SU-DHL-6 (cell line): ENCODE measurements around the gene ATG9B.

Experiments used
- H2AFZ ChIP-seq: fragments of 200-600 bp; sonication (generic); 2 replicates; pipeline ENCODE4 v1.6.1; 2014; ENCODE audit warnings: low read depth, mild to moderate bottlenecking, moderate library complexity, mixed read lengths, antibody characterized with exemption, low read length; ENCODE audit not compliant: severe bottlenecking
- H3F3A ChIP-seq: fragments of 200-600 bp; shearing (Covaris generic); 2 replicates; pipeline ENCODE4 v1.6.0; 2016; ENCODE audit warnings: antibody characterized with exemption, mild to moderate bottlenecking; ENCODE audit not compliant: insufficient read depth
- H3K27ac ChIP-seq: fragments of 200-600 bp; sonication (generic); 2 replicates; pipeline ENCODE4 v1.5.1; 2016; ENCODE audit warnings: low read depth, mild to moderate bottlenecking, low read length, moderate library complexity, mixed read lengths
- H3K27me3 ChIP-seq: fragments of 200-600 bp; sonication (generic), shearing (Covaris generic); 2 replicates; pipeline ENCODE4 v1.6.0; 2014; ENCODE audit warnings: mild to moderate bottlenecking, low read length
- H3K36me3 ChIP-seq: fragments of 200-600 bp; sonication (generic); 2 replicates; pipeline ENCODE4 v1.6.1; 2014; ENCODE audit warnings: mild to moderate bottlenecking, low read length, mixed read lengths
- H3K4me2 ChIP-seq: fragments of 300-600, 200-600 bp; shearing (Covaris generic), sonication (generic); 2 replicates; pipeline ENCODE4 v1.6.0; 2014; ENCODE audit warnings: low read length, low read depth, mild to moderate bottlenecking; ENCODE audit not compliant: poor library complexity, severe bottlenecking
- H3K4me3 ChIP-seq: fragments of 200-600 bp; sonication (generic); 2 replicates; pipeline ENCODE4 v1.5.1; 2014; ENCODE audit warnings: antibody characterized with exemption, low read length, mild to moderate bottlenecking, mixed read lengths; ENCODE audit not compliant: insufficient read depth, poor library complexity, severe bottlenecking
- H3K79me2 ChIP-seq: fragments of 200-600 bp; sonication (generic); 2 replicates; pipeline ENCODE4 v1.6.1; 2014; ENCODE audit warnings: mild to moderate bottlenecking, low read length, moderate library complexity; ENCODE audit not compliant: insufficient read depth
- H3K9ac ChIP-seq: fragments of 200-600 bp; sonication (generic); 2 replicates; pipeline ENCODE4 v1.7.0; 2014; ENCODE audit warnings: mild to moderate bottlenecking, low read length
- H3K9me2 ChIP-seq: fragments of 200-600 bp; sonication (generic); replicated peaks from 2 replicates; pipeline ENCODE4 v1.6.1; 2014; ENCODE audit warnings: low read length; ENCODE audit not compliant: insufficient read depth
- H3K9me3 ChIP-seq: fragments of 200-600 bp; sonication (generic); 2 replicates; pipeline ENCODE4 v1.6.1; 2014; ENCODE audit warnings: low read length, mixed read lengths; ENCODE audit not compliant: insufficient read depth
- H4K20me1 ChIP-seq: fragments of 200-600 bp; sonication (generic); 2 replicates; pipeline ENCODE4 v1.6.1; 2014; ENCODE audit warnings: low read depth, mild to moderate bottlenecking, antibody characterized with exemption, low read length, moderate library complexity, mixed read lengths
- CTCF ChIP-seq: fragments of 200-600 bp; sonication (generic); IDR thresholded peaks from one replicate; pipeline ENCODE4 v1.5.1; 2017; ENCODE audit warnings: antibody characterized with exemption, mild to moderate bottlenecking, low read length, moderate library complexity; ENCODE audit not compliant: insufficient read depth, poor library complexity, severe bottlenecking
- EZH2phosphoT487 ChIP-seq: fragments of 200-600 bp; sonication (generic), shearing (Covaris generic); conservative IDR thresholded peaks from 2 replicates; pipeline ENCODE4 v1.6.1; 2018; ENCODE audit warnings: mild to moderate bottlenecking, antibody characterized with exemption, low read length, moderate library complexity, mixed read lengths

The ATG9B gene

GRCh38 chr7:151008511-151009323 is 15.6 kb downstream of the ATG9B start:
- Histone ChIP-seq H3K9me3 (no peaks in the 10 kb centered on the region), H3K27me3 (no peaks in the 10 kb centered on the region), H3K79me2 (no peaks in the 10 kb centered on the region), H3K9ac (0 out of 2 replicates have a peak overlapping the region, but pooled peaks have one; percentile 19), H2AFZ (peak overlapping the region; percentile 34), H3K4me2 (peak overlapping the region; percentile 38), H3F3A (no peaks in the 10 kb centered on the region), H3K4me3 (no peak overlapping the region), H3K27ac (no peak overlapping the region), H4K20me1 (no peaks in the 10 kb centered on the region), H3K9me2 (no peaks in the 10 kb centered on the region), H3K36me3 (no peaks in the 10 kb centered on the region)
- no peak for TF ChIP-seq EZH2phosphoT487
- TF ChIP-seq CTCF, result peak; percentile 97

- H2AFZ ChIP-seq, result no peak overlapping the region
- no peaks in the 10 kb centered on the region for H3K79me2 ChIP-seq
- peak overlapping the region; percentile 38 for H3K4me2 ChIP-seq
- no peak for TF ChIP-seq EZH2phosphoT487
- H3K9me3 ChIP-seq, result no peaks in the 10 kb centered on the region
- no peaks in the 10 kb centered on the region for H3F3A ChIP-seq
- H3K4me3 ChIP-seq, result no peak overlapping the region
- H3K36me3 ChIP-seq, result no peaks in the 10 kb centered on the region
- H4K20me1 ChIP-seq, result no peaks in the 10 kb centered on the region
- H3K9ac ChIP-seq, result 0 out of 2 replicates have a peak overlapping the region, but pooled peaks have one; percentile 19
- no peak overlapping the region for H3K27ac ChIP-seq
- no peaks in the 10 kb centered on the region for H3K9me2 ChIP-seq
- H3K27me3 ChIP-seq, result no peaks in the 10 kb centered on the region
Measured at GRCh38 chr7:151008143-151008510, 16.2 kb downstream of the ATG9B start.

- Histone ChIP-seq H3F3A (no peaks in the 10 kb centered on the region), H2AFZ (no peak overlapping the region), H3K79me2 (no peaks in the 10 kb centered on the region), H3K9me3 (no peaks in the 10 kb centered on the region), H3K36me3 (no peaks in the 10 kb centered on the region), H3K9me2 (no peaks in the 10 kb centered on the region), H3K27ac (no peak overlapping the region), H3K4me2 (no peak overlapping the region), H3K9ac (no peak overlapping the region), H3K27me3 (no peaks in the 10 kb centered on the region), H3K4me3 (no peak overlapping the region), H4K20me1 (no peaks in the 10 kb centered on the region)
- TF ChIP-seq EZH2phosphoT487 (no peak), CTCF (no peak)
Measured at GRCh38 chr7:151007469-151007898, 16.8 kb downstream of the ATG9B start.

- Histone ChIP-seq H3F3A (no peaks in the 10 kb centered on the region), H3K27ac (no peak overlapping the region), H4K20me1 (no peaks in the 10 kb centered on the region), H3K27me3 (no peaks in the 10 kb centered on the region), H3K79me2 (no peaks in the 10 kb centered on the region), H3K9ac (no peak overlapping the region), H3K9me2 (no peaks in the 10 kb centered on the region), H3K4me3 (no peak overlapping the region), H3K9me3 (no peaks in the 10 kb centered on the region), H3K36me3 (no peaks in the 10 kb centered on the region), H2AFZ (no peak overlapping the region), H3K4me2 (no peak overlapping the region)
- TF ChIP-seq CTCF, result no peak
- no peak for TF ChIP-seq EZH2phosphoT487
Measured at GRCh38 chr7:151006590-151007300, 17.5 kb downstream of the ATG9B start.
